HEK293 (cell line): ENCODE data around the gene PHLDB2.

Source experiments
- ATF2 ChIP-seq: fragments of 450-650 bp; formaldehyde crosslinking; IDR thresholded peaks from 2 replicates; pipeline ENCODE4 v1.5.1; 2016; ENCODE audit warnings: missing biosample characterization, missing genetic modification characterization, low read depth
- GLIS1 ChIP-seq: fragments of 450-650 bp; formaldehyde crosslinking; IDR thresholded peaks from 2 replicates; pipeline ENCODE4 v1.5.1; 2016; ENCODE audit warnings: missing biosample characterization, missing genetic modification characterization
- KLF9 ChIP-seq: fragments of 450-650 bp; formaldehyde crosslinking; IDR thresholded peaks from 2 replicates; pipeline ENCODE4 v1.5.1; 2016; ENCODE audit warnings: missing biosample characterization, missing genetic modification characterization, low read depth
- SP7 ChIP-seq: fragments of 450-650 bp; formaldehyde crosslinking; IDR thresholded peaks from 2 replicates; pipeline ENCODE4 v1.5.1; 2016; ENCODE audit warnings: missing biosample characterization, missing genetic modification characterization
- TRIM28 ChIP-seq: IDR thresholded peaks from 2 replicates; pipeline ENCODE4 v1.6.1; 2011; ENCODE audit warnings: low read length, control low read depth, borderline replicate concordance
- YY2 ChIP-seq: fragments of 450-650 bp; formaldehyde crosslinking; IDR thresholded peaks from 2 replicates; pipeline ENCODE4 v1.5.1; 2016; ENCODE audit warnings: missing biosample characterization, missing genetic modification characterization
- ZBTB10 ChIP-seq: fragments of 450-650 bp; formaldehyde crosslinking; IDR thresholded peaks from 2 replicates; pipeline ENCODE4 v1.5.1; 2016; ENCODE audit warnings: missing biosample characterization, missing genetic modification characterization
- ZBTB17 ChIP-seq: fragments of 450-650 bp; formaldehyde crosslinking; IDR thresholded peaks from 2 replicates; pipeline ENCODE4 v1.5.1; 2016; ENCODE audit warnings: missing biosample characterization, missing genetic modification characterization
- ZBTB21 ChIP-seq: fragments of 450-650 bp; formaldehyde crosslinking; IDR thresholded peaks from 2 replicates; pipeline ENCODE4 v1.5.1; 2017; ENCODE audit warnings: missing biosample characterization, missing genetic modification characterization
- ZEB2 ChIP-seq: fragments of 450-650 bp; formaldehyde crosslinking; IDR thresholded peaks from 2 replicates; pipeline ENCODE4 v1.5.1; 2016; ENCODE audit warnings: missing biosample characterization, missing genetic modification characterization
- ZFHX2 ChIP-seq: fragments of 450-650 bp; formaldehyde crosslinking; conservative IDR thresholded peaks from 2 replicates; pipeline ENCODE4 v1.5.1; 2016; ENCODE audit warnings: missing biosample characterization, missing genetic modification characterization
- ZNF10 ChIP-seq: fragments of 450-650 bp; formaldehyde crosslinking; IDR thresholded peaks from 2 replicates; pipeline ENCODE4 v1.5.1; 2017; ENCODE audit warnings: missing biosample characterization, missing genetic modification characterization
- ZNF629 ChIP-seq: fragments of 450-650 bp; formaldehyde crosslinking; IDR thresholded peaks from 2 replicates; pipeline ENCODE4 v1.5.1; 2017; ENCODE audit warnings: missing biosample characterization, missing genetic modification characterization
- ZNF76 ChIP-seq: fragments of 450-650 bp; formaldehyde crosslinking; IDR thresholded peaks from 2 replicates; pipeline ENCODE4; 2016; ENCODE audit warnings: low read depth, missing biosample characterization, missing genetic modification characterization, borderline replicate concordance
- ZNF837 ChIP-seq: fragments of 450-650 bp; formaldehyde crosslinking; IDR thresholded peaks from 2 replicates; pipeline ENCODE4 v1.5.1; 2016; ENCODE audit warnings: missing biosample characterization, missing genetic modification characterization
- ZXDB ChIP-seq: fragments of 450-650 bp; formaldehyde crosslinking; IDR thresholded peaks from 2 replicates; pipeline ENCODE4 v1.5.1; 2016; ENCODE audit warnings: missing biosample characterization, missing genetic modification characterization
- TF ChIP-seq, protein P1 (sequence below): fragments of 450-650 bp; formaldehyde crosslinking; conservative IDR thresholded peaks from 2 replicates; pipeline ENCODE4 v1.5.1; 2016; ENCODE audit warnings: low read depth, missing biosample characterization, missing genetic modification characterization
- TF ChIP-seq, protein P2 (sequence below): fragments of 450-650 bp; formaldehyde crosslinking; IDR thresholded peaks from 2 replicates; pipeline ENCODE4 v1.5.1; 2016; ENCODE audit warnings: missing biosample characterization, missing genetic modification characterization
- TF ChIP-seq, protein P3 (sequence below): fragments of 450-650 bp; formaldehyde crosslinking; IDR thresholded peaks from 2 replicates; pipeline ENCODE4 v1.5.1; 2016; ENCODE audit warnings: missing biosample characterization, missing genetic modification characterization, borderline replicate concordance

PHLDB2 gene

DNA sequence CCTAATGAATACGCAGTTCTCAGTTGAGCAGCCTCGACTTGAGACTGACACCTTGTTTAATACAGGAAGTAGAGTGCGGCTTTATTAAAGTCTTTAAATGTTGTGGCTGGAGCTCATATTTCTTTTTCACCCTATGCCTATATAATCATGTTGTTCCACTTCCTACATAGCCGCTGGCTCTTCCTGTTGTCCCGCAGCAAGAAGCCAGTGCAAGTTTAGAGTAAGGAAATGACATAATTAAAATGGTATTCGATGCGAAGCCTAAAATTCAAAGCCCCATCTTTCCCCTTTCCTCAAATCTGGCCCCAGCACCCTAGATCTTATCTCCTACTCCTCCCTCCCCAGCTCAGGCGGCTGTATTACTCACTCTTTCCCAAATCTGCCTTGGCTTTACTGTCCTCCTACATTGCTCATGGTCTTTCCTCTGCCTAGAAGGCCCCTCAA, 7.5 kb upstream of the PHLDB2 start (continued):
- TF ChIP-seq SP7 (tag by site-specific recombination) (peak; percentile 91), ZNF10 (peak; percentile 37; the same call in 1 of the 2 replicates), GLIS1 (tag by site-specific recombination) (no peak), ZNF629 (tag by site-specific recombination) (peak; percentile 57; the same call in 1 of the 2 replicates), ZBTB21 (tag by site-specific recombination) (no peak), ZFHX2 (tag by site-specific recombination) (no peak), ZBTB10 (peak; percentile 55; the same call in 1 of the 2 replicates), YY2 (no peak), ATF2 (tag by site-specific recombination) (0 out of 2 replicates have a peak, but pooled peaks have one; percentile 42), TRIM28 (0 out of 2 replicates have a peak, but pooled peaks have one; percentile 5), ZNF76 (no peak), ZBTB17 (peak; percentile 17; the same call in 1 of the 2 replicates), KLF9 (tag by site-specific recombination) (no peak), ZEB2 (peak; percentile 46; the same call in 1 of the 2 replicates), ZNF837 (no peak), ZXDB (tag by site-specific recombination) (0 out of 2 replicates have a peak, but pooled peaks have one; percentile 50)
- TF ChIP-seq, protein P1, sequence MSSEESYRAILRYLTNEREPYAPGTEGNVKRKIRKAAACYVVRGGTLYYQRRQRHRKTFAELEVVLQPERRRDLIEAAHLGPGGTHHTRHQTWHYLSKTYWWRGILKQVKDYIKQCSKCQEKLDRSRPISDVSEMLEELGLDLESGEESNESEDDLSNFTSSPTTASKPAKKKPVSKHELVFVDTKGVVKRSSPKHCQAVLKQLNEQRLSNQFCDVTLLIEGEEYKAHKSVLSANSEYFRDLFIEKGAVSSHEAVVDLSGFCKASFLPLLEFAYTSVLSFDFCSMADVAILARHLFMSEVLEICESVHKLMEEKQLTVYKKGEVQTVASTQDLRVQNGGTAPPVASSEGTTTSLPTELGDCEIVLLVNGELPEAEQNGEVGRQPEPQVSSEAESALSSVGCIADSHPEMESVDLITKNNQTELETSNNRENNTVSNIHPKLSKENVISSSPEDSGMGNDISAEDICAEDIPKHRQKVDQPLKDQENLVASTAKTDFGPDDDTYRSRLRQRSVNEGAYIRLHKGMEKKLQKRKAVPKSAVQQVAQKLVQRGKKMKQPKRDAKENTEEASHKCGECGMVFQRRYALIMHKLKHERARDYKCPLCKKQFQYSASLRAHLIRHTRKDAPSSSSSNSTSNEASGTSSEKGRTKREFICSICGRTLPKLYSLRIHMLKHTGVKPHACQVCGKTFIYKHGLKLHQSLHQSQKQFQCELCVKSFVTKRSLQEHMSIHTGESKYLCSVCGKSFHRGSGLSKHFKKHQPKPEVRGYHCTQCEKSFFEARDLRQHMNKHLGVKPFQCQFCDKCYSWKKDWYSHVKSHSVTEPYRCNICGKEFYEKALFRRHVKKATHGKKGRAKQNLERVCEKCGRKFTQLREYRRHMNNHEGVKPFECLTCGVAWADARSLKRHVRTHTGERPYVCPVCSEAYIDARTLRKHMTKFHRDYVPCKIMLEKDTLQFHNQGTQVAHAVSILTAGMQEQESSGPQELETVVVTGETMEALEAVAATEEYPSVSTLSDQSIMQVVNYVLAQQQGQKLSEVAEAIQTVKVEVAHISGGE (tag by site-specific recombination) = 0 out of 2 replicates have a peak, but pooled peaks have one; percentile 24
- TF ChIP-seq, protein P2, sequence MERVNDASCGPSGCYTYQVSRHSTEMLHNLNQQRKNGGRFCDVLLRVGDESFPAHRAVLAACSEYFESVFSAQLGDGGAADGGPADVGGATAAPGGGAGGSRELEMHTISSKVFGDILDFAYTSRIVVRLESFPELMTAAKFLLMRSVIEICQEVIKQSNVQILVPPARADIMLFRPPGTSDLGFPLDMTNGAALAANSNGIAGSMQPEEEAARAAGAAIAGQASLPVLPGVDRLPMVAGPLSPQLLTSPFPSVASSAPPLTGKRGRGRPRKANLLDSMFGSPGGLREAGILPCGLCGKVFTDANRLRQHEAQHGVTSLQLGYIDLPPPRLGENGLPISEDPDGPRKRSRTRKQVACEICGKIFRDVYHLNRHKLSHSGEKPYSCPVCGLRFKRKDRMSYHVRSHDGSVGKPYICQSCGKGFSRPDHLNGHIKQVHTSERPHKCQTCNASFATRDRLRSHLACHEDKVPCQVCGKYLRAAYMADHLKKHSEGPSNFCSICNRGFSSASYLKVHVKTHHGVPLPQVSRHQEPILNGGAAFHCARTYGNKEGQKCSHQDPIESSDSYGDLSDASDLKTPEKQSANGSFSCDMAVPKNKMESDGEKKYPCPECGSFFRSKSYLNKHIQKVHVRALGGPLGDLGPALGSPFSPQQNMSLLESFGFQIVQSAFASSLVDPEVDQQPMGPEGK (tag by site-specific recombination) = peak; percentile 74
- TF ChIP-seq, protein P3, sequence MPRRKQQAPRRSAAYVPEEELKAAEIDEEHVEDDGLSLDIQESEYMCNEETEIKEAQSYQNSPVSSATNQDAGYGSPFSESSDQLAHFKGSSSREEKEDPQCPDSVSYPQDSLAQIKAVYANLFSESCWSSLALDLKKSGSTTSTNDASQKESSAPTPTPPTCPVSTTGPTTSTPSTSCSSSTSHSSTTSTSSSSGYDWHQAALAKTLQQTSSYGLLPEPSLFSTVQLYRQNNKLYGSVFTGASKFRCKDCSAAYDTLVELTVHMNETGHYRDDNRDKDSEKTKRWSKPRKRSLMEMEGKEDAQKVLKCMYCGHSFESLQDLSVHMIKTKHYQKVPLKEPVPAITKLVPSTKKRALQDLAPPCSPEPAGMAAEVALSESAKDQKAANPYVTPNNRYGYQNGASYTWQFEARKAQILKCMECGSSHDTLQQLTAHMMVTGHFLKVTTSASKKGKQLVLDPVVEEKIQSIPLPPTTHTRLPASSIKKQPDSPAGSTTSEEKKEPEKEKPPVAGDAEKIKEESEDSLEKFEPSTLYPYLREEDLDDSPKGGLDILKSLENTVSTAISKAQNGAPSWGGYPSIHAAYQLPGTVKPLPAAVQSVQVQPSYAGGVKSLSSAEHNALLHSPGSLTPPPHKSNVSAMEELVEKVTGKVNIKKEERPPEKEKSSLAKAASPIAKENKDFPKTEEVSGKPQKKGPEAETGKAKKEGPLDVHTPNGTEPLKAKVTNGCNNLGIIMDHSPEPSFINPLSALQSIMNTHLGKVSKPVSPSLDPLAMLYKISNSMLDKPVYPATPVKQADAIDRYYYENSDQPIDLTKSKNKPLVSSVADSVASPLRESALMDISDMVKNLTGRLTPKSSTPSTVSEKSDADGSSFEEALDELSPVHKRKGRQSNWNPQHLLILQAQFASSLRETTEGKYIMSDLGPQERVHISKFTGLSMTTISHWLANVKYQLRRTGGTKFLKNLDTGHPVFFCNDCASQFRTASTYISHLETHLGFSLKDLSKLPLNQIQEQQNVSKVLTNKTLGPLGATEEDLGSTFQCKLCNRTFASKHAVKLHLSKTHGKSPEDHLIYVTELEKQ (tag by site-specific recombination) = peak; percentile 83
